Hematopoietic multipotent progenitor cell treated with erythropoietin and hydrocortisone succinate and interleukin-3 and kit ligand, for 8 days (in vitro differentiated cells): ENCODE data around the gene ADCY3.
"Not testable (repeated sequence)": the region's sequence is repeated elsewhere in the genome, so short reads cannot be mapped to it uniquely, and the experiment has no call there.

ENCODE experiments used
- DNase-seq: peaks from one replicate; pipeline ENCODE4 v3.0.0-alpha.2; 2015

Gene ADCY3

DNA sequence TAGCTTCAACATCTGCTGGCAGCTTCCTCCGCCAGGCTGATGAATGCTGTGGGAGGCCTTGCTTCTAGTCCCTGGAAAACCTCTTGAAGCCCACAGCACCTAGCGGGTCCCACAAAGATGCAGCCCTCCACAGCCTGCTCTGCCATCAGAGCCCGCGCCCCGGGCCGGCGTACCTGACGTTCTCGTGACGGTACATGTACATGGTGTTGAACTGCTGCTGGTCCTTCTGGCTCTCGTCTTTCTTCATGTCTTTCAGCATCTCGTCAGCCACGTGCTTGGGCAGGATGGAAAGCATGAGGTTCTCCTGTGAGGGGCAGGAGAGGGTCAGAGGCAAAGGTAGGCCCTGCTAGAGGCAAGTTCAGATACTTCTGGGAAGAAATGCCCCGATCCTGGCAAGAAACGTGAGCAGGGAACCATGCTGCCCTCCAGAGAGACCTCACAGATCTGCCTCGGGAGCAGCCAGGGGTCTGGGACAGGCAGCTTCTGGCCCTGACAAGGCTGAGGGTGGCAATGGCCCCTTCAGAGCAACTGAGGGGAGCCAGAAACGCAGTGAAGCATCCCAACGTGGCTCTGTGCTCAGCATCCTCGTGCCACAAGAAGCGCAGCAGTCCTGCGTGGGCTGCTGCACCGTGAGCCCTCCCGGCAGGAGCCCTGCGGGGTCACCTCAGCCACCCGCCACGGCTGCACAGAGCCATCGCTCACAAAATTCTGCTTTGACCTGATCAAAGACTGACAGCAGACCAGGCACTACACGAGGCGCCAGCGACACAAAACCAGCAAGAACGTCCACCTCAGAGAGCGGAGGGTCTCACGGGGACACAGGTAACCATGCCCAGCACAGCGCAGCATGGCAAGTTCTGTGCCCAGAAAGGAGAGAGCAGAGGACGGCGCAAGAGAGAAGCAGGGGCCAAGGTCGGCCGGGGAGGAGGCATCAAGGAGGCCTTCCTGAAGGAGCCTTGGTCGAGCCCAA is 77.7 kb downstream of the ADCY3 start:
- DNase-seq, result no peak

DNA sequence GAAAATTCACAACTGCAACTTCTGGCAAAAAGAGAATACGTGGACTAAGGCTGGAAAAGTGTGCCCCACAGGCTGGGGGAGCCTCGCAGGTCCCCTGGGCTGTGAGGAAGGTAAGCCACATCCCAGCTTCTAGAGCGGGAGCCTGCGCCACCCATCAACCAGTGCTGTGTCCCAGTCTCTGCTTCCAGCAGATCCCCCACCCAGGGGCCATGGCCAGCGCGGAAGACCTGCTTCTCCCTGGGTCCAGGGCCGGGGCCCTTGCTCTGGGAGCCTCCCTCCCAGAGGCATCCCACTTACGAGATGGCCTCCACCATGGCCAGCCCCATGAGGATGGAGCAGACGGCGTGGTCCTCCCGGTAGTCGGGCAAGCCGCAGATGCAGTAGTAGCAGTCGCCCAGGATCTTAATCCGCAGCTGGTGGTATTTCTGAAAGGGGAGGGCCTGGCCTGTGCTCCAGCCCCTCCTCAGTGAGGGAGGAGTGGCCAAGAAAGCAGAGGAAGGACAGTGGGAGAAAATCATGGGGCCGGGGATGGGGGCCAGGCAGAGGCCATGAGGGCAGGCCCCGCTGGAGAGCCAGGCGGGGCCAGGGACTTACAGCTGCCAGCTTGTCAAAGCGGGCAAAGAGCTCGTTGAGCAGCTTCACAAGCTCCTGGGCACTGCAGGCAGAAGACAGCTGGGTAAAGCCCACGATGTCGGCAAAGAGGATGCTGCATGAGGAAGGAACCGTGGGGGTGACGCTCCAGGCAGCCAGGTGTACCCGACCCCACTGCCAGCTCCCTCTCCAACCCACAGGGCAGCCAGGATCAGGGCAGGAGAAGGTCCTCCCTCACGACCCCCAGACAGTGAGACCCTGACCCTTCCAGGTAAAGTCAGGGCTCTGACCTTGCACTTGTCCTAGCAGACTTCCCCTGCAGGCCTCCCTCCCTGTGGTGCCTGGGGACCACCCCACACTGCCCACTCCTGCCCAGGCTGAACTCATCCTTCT is 78.8 kb downstream of the ADCY3 start:
- no peak for DNase-seq

DNA sequence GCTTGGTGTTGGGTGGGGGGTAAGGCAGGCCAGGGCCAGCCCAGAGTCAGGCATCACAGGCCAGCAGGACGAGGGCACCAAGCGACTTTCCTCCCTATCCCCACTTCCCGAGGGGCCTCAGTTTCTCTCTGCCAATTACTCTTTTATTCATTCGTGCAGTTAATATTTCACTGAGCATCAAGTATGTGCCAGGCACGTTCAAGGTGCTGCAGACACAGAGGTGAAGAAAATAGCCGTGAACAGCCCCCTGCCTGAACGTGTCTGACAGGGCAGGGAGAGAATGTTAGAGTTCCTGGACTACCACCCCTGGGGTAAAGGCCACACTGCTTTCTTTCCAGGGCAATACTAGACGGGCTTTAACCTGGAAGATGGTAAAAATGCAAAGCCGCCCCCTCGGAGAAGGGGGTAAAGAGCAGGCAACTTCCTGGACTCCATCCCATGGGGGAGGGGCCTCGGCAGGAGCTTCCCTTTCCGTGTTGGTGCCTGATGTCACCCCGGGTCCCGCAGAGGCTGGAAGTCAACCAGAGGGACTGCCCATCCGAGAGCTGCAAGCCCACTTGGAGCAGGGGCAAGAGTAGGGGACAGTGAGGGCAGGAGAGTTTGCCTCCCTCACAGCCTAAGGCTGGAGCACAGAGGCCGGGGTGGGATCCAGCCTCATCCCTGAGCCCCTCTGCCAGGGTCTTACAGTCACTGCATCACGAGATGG is 79.7 kb downstream of the ADCY3 start:
- DNase-seq, result no peak

DNA sequence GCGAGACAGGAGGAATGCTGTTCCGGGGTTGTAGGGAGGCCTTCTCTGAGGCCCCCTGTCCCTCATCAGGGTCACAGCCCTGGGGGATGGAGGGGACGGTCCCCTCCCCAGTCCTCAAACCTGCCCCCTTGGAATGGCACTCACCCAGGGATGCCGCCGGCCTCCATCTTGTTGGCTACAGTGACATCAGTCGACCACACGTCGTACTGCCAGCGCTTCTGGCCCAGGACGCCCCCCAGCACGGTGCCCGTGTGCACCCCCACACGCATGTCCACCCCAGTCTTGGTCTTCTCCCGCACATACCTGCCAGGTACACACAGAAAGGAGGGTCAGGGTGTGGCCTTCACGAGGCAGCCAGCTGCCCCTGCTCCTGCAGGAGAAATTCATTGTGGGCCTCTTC is 80.3 kb downstream of the ADCY3 start:
- no peak for DNase-seq

DNA sequence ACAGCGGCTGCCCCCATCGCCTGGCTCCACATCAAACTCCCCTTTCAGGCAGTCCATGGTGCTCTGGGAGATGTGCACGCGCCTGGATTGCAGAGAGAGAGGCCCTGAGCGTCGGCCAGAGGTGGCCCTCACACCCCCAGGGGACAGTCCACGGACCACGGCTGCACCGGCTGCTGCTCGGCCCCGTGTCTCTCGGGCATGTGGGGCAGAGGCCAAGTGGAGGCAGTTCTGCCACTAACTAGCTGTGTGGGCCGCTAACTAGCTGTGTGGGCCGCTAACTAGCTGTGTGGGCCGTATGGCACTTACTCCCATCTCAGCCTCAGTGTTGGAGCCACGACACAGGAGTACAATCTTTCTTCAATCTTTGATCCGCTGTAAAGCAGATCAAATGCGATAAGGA is 81.5 kb downstream of the ADCY3 start:
- DNase-seq, result no peak

DNA sequence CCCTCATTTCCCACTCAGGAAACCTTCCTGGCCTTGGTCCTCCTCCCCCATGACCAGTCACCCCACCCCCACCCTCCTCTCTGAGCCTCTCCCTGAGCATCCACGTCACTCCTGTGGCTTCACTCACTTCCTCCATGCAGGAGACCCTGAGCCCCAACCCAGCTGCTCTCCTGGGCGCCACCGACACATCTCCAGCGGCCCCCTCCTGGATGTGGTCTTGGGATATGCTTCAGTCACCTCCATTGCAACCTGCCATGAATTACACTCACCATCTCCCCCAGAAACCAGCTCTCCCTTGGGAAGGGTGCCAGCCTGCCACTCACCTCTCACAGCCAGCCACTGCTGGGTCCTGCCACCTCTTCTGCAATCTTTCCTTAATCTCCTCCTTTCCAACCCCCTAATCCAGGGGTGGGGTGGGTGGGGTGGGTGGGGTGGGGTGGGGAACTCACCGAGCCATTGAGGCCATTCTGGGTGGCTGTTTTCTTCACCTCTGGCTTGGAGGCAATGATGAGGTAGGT is 82.0 kb downstream of the ADCY3 start:
- no peak for DNase-seq

DNA sequence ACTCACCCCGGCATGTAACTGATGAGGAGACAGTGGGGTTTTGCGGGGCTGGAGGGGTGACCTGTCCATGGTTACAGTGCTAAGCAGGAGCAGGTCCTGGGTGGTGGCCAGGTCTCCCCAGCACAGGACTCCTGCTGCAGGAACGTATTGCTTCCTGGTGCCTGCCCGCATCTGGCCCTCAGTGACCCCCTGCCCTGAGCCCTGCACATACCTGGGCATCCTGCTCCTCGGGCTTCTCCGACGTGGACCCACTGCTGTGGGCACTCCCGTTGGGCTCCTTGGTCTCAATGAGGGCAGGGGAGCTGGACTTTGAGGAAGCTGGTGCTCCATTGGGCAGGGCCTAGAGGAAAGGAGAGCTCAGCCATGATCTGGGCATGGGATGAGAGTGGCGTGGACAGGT is 83.3 kb downstream of the ADCY3 start:
- DNase-seq, result no peak

DNA sequence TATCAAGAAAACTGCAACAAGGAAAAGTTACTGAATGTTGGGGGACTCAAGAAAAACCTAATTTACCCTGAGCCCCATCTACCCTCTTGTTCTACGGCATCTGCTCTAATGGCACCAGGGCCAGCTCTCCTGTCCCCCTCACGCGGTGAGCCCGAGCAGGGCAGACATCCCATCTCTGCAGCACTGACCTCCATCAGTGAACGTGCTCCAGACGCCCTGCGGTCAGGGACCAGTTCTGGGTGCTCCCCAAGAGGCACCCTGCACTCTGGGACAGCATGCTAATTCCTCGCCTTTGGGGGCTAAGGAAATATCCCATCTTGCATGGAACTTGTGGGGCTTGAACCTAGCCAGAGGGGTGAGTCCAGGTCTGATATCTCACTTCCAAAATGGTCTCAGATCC is 83.8 kb downstream of the ADCY3 start:
- no peak for DNase-seq

DNA sequence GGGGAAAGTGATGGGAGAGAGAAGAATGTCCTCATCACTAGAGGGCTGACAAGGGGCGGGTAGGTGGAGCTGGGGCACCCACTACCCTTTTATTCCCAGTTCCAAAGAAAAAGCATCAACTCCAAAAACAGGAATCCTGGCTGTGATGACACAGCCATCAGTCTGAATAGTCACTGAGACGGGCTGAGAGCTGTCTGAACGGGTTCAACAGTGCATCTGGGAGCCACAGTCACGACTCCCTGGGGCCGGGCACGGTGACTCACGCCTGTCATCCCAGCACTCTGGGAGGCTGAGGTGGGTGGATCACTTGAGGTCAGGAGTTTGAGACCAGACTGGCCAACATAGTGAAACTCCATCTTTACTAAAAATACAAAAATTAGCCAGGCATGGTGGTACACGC is 84.6 kb downstream of the ADCY3 start:
- not testable (repeated sequence) for DNase-seq

DNA sequence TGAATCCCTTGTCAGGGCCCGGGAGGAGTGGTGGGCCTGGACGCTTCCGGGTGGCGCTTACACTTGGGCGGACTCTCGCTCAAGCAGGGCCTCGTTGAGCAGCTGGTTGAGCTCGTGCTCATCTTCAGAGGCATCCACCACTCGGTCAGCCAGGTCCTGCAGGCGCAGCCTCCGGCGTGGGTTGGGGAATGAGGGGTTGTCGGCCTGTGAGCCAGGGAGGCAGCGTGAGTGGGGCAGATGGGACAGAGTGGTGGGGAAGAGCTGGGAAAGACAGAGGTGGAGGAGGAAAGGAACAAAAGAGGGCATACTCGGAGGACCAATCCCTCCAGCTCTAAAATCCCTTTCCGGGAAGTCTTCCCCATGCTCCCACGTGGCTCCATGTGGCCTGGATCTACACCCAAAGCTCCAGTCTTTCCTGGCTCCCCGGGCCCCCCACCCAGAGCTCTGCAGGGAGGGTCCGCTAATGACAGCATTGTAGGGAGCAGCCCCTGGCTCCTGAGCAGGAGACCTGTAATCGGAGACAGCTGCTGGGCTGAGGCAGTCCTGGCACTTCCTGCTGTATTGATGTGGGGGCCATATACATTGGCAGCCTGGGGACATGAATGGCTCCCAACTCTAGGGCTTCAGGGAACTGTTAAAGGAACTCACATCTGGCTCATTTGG is 85.2 kb downstream of the ADCY3 start:
- no peak for DNase-seq

DNA sequence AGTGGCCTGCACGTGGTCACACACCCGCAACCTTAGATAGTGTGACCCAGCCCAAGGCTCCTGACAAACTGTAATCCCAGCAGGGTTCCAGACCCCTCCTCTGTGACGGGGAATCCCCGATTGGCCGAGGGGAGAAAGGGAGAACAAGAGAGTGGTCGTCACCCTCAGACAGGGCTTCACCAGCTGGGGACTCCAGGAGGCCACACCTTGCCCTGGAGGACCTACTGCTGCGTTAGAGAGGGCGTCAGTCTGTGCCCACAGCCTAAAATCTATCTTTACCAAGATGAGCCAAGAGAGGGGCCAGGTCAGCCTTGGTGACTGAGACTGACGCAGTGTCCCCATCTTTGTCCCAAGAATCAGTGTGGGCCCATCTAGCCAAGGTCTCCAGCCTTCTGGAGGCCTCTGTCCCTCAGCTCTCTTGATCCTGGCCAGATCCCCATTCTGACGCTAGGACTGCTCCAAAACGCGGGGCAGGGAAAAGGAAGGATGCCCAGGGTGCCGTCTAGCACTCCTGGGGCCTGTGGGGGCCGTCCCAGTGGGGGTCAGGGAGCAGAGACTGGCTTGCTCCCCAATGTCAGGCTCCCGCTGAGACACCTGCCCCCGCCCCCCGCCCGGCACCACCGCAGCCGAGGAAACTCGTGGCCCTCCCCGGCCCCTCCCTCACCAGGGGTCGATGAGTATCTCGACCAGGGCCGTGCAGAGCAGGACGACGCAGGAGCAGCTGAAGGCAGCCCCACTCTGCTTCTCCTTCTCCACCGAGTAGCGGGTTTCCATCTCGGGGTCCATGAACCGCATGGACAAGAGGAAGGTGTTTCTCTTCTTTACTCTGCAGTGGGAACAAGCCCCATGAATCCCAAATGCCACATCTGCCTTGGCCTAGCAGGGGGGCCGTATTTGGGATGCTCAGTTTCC is 86.0 kb downstream of the ADCY3 start:
- no peak for DNase-seq

DNA sequence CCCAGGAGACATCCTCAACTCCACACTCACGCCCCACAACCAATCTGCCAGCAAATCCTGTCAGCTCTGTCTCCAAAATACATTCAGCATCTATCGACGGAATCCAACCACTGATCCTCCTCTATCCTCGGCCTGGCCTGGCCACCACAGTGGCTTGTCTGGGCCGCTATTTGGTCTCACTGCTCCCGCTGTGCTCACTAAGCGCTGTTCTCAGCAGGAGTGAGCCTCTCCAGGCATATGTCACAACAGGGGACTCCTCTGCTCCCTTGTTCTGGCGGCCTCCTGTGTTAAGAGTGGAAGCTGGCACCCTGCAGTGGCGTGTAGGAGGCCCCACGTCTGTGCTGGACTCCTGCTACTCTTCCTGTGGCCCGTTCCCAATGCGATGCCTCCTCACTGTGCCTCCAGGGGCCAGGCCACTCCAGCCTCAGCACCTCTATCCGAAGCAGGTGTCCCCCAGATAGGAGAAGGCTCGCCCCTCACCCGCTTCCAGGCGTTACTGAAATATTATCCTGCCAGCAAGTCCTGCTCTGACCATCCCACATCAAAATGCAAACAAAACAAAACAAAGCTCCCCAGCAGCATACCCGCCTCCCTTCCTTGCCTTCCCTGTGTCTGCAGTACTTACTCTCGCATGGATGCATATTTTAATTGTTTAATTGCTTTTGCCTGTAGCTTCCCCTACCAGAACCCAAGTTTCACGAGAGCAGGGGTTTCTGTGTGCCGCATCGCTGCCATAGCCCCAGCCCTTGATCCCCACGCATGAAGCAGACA is 86.9 kb downstream of the ADCY3 start:
- DNase-seq, result no peak

DNA sequence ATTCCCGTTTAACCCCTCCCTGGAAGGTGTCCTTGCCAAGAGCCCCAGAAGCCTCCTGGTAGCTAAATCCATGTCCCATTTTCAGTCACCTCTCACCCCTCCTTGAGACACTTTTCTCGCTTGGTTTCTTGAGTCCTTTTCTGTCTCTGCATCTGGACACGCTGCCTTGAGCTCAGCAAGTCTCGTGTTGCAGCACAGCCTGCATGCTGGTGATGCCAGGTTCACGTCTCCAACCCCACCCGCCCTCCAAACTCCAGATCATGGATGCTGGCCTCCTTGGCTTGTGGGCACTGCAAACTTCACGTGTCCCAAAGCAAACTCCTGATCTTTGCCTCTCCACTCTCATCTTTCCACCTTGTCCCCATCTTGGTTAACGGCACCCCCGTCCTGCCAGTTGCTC is 87.5 kb downstream of the ADCY3 start:
- no peak for DNase-seq

DNA sequence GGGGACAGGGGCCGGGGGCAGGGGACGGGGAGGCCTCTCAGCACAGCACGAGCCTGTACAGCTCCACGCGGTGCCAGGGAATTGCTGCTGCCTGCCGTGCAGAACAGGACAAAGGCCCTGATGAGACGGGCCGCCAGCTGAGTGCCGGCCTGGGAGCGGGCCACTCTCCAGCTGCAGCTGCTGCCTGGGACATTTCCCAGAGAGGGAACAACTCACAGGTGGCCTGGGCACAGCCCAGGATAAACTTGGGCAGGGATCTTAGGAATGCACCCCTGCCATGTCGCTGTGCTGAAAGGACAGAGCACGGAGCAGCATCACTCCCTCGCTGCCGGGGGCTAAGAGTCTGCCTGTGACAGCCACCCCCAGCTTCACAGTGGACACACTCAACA is 88.0 kb downstream of the ADCY3 start:
- DNase-seq, result no peak

DNA sequence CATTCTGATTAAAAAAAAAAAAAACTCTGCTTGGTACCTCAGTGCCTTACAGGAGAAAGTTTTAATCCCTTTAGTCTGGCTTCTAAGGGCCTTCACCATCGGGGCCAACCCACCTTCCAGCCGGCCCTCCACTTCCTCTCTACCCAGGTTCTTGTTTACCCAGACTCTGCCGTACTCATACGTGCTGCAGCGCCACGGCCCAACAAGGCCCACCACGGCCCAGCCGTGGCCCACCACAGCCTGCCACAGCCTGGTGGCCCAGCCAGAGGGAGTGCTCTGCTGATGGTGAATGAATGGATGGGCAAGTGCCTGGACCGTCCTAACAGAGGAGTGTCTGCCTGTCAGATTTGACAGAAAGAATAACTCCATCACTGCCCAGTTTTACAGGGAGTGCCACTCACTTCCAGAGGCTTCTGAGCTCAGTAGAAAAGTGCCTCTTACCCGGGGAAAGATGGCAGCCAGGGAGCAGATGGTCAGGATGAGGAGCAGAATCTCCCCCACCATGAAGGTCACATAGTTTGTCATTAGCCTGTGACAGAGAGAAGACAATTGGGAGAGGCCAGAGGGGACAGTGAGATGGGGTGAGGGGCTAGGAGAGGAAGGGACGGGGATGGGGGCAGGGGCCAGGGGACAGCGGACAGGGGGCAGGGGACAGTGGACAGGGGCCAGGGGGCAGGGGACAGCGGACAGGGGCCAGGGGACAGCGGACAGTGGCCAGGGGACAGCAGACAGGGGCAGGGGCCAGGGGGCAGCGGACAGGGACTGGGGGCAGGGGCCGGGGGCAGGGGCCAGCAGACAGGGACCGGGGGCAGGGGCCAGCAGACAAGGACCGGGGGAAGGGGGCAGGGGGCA is 88.6 kb downstream of the ADCY3 start:
- DNase-seq, result no peak

DNA sequence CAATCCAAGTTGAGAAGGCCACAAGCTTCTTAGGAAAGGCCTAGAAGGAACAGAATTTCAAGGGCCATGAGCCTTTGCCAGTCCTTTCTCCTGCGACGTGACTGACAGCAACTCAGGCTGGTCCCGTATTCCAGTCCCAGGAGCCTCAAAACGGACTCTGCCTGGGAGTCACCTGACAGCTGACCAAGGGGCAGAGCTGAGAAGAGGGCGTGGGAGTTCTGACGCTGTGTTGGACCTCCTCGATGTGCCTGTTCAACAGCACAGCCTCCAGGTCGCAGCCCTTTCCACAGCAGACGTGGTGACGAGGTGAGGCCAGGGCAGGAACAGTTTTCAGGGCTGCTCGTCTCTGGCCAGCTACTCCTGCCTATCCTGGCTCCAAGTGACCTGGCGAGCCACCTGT is 89.3 kb downstream of the ADCY3 start:
- no peak for DNase-seq

DNA sequence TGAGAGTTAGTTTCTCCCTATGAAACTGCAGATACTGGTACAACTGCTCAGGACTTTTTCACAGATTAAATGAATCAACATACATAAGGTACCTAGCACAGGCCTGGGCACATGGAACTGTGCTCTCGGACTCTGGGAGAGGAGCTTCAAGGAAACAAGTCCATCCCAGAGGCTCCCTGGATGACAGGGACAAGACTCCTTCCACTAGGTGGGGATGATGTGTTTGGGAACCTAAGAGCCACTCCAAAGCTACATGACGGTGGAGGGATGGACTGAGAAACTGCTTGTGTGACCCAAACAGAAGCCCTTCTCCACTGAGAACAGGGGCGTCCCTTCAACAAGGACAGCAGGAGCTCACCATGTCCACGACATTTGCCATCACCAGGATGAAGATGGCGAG is 89.7 kb downstream of the ADCY3 start:
- DNase-seq, result no peak

DNA sequence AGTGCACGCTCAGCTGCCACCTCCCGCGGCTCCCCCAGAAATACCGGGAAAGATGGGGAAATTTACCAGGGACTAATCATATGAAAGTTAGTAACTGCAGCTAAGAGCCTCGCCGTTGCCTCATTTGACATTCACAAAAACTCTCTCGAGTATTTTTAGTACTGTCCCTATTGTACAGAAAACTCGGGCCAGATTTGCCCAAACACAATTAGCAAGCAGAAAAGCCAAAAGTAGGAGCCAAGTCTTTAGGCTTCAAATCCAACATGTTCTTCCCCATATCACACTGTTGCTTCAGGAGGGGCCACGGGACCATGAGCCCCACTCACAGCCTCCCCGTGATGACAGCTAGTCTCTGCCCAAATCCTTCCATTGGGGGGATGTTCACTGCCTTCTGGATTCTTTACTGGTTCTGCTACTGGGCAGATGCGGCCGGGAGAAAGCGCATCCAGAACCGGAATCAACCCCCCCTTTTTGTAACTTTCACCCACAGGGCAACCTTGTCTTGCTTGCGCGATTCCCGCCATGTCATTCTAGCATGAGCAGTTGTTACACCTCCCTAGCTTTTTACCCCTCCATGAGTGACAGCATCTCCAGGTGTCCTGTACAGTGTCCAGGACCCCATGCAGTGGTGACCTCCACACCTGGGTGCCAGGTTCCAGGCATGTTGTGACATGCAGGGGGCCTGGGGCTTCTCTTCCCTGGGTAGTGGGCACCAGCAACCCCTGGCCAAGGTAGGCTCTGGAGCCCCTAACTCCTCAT is 91.6 kb downstream of the ADCY3 start:
- no peak for DNase-seq
